ENCODE data around the gene TRPV6. TPM values are rescaled to one million over a fixed set of nuclear protein-coding genes. Genes with fewer than 3 reads are reported as not detected.

Gene TRPV6
- total RNA-seq, 4 donors from 2014 or later, result 0.14 to 2.9 TPM; not detected in 2

DNA sequence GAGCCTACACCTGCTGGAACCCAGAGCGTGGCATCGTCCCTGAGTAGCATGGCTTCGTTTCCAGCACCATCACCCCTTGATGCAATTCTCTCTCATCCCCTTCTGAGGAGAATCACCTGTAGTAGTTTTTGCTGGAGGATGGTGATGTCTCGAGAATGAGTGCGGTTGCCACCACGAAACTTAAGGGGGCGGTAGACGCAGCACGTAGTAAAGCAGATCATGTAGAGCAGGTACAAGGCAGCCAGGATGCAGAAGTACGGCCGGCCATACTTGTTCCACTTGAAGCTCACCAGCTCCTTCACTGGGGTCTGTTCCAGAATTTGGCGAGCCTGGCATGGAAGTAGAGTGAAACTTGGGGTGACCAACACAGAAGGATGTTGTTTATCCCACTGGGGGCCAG is 39.9 kb upstream of the TRPV6 start:
- no peak for TF ChIP-seq POLR2AphosphoS5 (IDR thresholded peaks at IDR 0.05)
- no peak for TF ChIP-seq POLR2A (IDR thresholded peaks at IDR 0.05)
- no peak for TF ChIP-seq EP300 (IDR thresholded peaks at IDR 0.05; ENCODE audit: low read depth)
- TF ChIP-seq, protein P1, sequence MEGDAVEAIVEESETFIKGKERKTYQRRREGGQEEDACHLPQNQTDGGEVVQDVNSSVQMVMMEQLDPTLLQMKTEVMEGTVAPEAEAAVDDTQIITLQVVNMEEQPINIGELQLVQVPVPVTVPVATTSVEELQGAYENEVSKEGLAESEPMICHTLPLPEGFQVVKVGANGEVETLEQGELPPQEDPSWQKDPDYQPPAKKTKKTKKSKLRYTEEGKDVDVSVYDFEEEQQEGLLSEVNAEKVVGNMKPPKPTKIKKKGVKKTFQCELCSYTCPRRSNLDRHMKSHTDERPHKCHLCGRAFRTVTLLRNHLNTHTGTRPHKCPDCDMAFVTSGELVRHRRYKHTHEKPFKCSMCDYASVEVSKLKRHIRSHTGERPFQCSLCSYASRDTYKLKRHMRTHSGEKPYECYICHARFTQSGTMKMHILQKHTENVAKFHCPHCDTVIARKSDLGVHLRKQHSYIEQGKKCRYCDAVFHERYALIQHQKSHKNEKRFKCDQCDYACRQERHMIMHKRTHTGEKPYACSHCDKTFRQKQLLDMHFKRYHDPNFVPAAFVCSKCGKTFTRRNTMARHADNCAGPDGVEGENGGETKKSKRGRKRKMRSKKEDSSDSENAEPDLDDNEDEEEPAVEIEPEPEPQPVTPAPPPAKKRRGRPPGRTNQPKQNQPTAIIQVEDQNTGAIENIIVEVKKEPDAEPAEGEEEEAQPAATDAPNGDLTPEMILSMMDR (IDR thresholded peaks at IDR 0.05), result no peak
- 75% methylated on average over 12 of the region's 12 CpGs; no CpG with 5 or more reads in 1 of the 2 donors for WGBS, 2 donors (ENCODE audit: low coverage in 1 of 2)
- Histone ChIP-seq H3K4me1 (no peaks in the 10 kb centered on the region), H3K4me3 (no peak overlapping the region), H3K27me3 (no peaks in the 10 kb centered on the region), H3K9me3 (no peaks in the 10 kb centered on the region), H3K27ac (no peak overlapping the region), H3K36me3 (no peaks in the 10 kb centered on the region)
- intact Hi-C loops (cut with DNase I; ENCODE audit: low total_unique reads), result no loop called here
- no peak for DNase-seq
- in situ Hi-C loops (cut with MboI; ENCODE audit: low pct_ligation_motif_present in 1 of 4, low pct_unique_long_range_greater_than_20kb in 1 of 4, low sequenced_read_pairs in 3 of 4), result no loop called here

GRCh38 chr7:142923391-142923790 is 37.8 kb upstream of the TRPV6 start:
- H3K27ac ChIP-seq, result no peak overlapping the region
- in situ Hi-C loops (cut with MboI; ENCODE audit: low pct_ligation_motif_present in 1 of 4, low pct_unique_long_range_greater_than_20kb in 1 of 4, low sequenced_read_pairs in 3 of 4), result no loop called here
- H3K4me1 ChIP-seq, result no peaks in the 10 kb centered on the region
- 46 to 63% methylated on average over 1 to 2 of the region's 2 CpGs for WGBS, 2 donors (ENCODE audit: low coverage in 1 of 2)
- H3K4me3 ChIP-seq, result no peak overlapping the region
- no peaks in the 10 kb centered on the region for H3K36me3 ChIP-seq
- no peak for DNase-seq
- intact Hi-C loops (cut with DNase I; ENCODE audit: low total_unique reads), result no loop called here
- TF ChIP-seq POLR2AphosphoS5 (IDR thresholded peaks at IDR 0.05) (no peak), EP300 (IDR thresholded peaks at IDR 0.05; ENCODE audit: low read depth) (no peak), POLR2A (IDR thresholded peaks at IDR 0.05) (no peak)
- TF ChIP-seq, protein P1 (IDR thresholded peaks at IDR 0.05), result no peak
- no peaks in the 10 kb centered on the region for H3K27me3 ChIP-seq
- H3K9me3 ChIP-seq, result no peaks in the 10 kb centered on the region

- TF ChIP-seq EP300 (IDR thresholded peaks at IDR 0.05; ENCODE audit: low read depth) (no peak), POLR2A (IDR thresholded peaks at IDR 0.05) (no peak)
- in situ Hi-C loops (cut with MboI; ENCODE audit: low pct_ligation_motif_present in 1 of 4, low pct_unique_long_range_greater_than_20kb in 1 of 4, low sequenced_read_pairs in 3 of 4), result no loop called here
Observed at GRCh38 chr7:142919656-142920055, 34.1 kb upstream of the TRPV6 start.

GRCh38 chr7:142918901-142919300 is 33.4 kb upstream of the TRPV6 start:
- Histone ChIP-seq H3K36me3 (no peaks in the 10 kb centered on the region), H3K27me3 (peaks cover 6% of the 10 kb centered on the region), H3K9me3 (no peaks in the 10 kb centered on the region), H3K4me3 (no peak overlapping the region), H3K27ac (no peak overlapping the region), H3K4me1 (no peaks in the 10 kb centered on the region)
- 73% methylated on average over 2 of the region's 2 CpGs; no CpG with 5 or more reads in 1 of the 2 donors for WGBS, 2 donors (ENCODE audit: low coverage in 1 of 2)
- in situ Hi-C loops (cut with MboI; ENCODE audit: low pct_ligation_motif_present in 1 of 4, low pct_unique_long_range_greater_than_20kb in 1 of 4, low sequenced_read_pairs in 3 of 4) (no loop called here), intact Hi-C loops (cut with DNase I; ENCODE audit: low total_unique reads) (no loop called here)
- TF ChIP-seq POLR2AphosphoS5 (IDR thresholded peaks at IDR 0.05) (no peak), EP300 (IDR thresholded peaks at IDR 0.05; ENCODE audit: low read depth) (no peak), POLR2A (IDR thresholded peaks at IDR 0.05) (no peak)
- TF ChIP-seq, protein P1 (IDR thresholded peaks at IDR 0.05), result no peak
- no peak for DNase-seq

More at GRCh38 chr7:142919656-142920055, 34.1 kb upstream of the TRPV6 start:
- Histone ChIP-seq H3K4me3 (no peak overlapping the region), H3K9me3 (no peaks in the 10 kb centered on the region), H3K4me1 (no peaks in the 10 kb centered on the region), H3K27me3 (peaks cover 6% of the 10 kb centered on the region), H3K36me3 (no peaks in the 10 kb centered on the region), H3K27ac (no peak overlapping the region)
- no peak for DNase-seq
- intact Hi-C loops (cut with DNase I; ENCODE audit: low total_unique reads), result no loop called here
- 90 to 92% methylated on average over 2 to 3 of the region's 3 CpGs for WGBS, 2 donors (ENCODE audit: low coverage in 1 of 2)

DNA sequence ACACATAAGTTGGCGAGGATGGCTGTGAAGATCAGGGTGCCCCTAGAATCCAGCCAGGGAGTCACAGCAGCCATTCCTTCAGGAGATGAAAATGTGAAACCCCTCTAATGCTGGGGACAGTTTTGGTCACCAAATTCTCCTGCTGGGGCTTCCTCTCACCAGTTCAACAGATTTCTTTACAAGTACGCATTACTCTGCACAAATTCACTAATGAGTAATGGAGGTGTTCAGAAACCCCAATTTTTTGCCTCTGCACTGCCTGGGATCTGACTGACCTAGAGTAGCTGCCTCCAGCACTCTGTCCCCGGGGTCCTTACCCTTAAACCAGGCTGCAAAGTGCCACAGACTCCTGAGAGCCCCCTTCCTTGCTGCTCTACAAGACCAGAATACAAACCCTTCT is 31.9 kb upstream of the TRPV6 start:
- DNase-seq, result no peak
- in situ Hi-C loops (cut with MboI; ENCODE audit: low pct_ligation_motif_present in 1 of 4, low pct_unique_long_range_greater_than_20kb in 1 of 4, low sequenced_read_pairs in 3 of 4) (no loop called here), intact Hi-C loops (cut with DNase I; ENCODE audit: low total_unique reads) (no loop called here)
- no peaks in the 10 kb centered on the region for H3K36me3 ChIP-seq
- 76 to 80% methylated on average over 3 of the region's 3 CpGs for WGBS, 2 donors (ENCODE audit: low coverage in 1 of 2)
- no peaks in the 10 kb centered on the region for H3K4me1 ChIP-seq
- H3K27me3 ChIP-seq, result peaks cover 6% of the 10 kb centered on the region
- no peak overlapping the region for H3K27ac ChIP-seq
- no peak overlapping the region for H3K4me3 ChIP-seq
- no peak for TF ChIP-seq POLR2A (IDR thresholded peaks at IDR 0.05)
- TF ChIP-seq, protein P1 (IDR thresholded peaks at IDR 0.05), result no peak
- no peak for TF ChIP-seq EP300 (IDR thresholded peaks at IDR 0.05; ENCODE audit: low read depth)
- no peak for TF ChIP-seq POLR2AphosphoS5 (IDR thresholded peaks at IDR 0.05)
- no peaks in the 10 kb centered on the region for H3K9me3 ChIP-seq
